Hepatocyte (in vitro differentiated cells): ENCODE data around the gene TMEM145. TPM values are rescaled to one million over a fixed set of nuclear protein-coding genes. Genes with fewer than 3 reads are reported as not detected.
"Not testable (repeated sequence)": the region's sequence is repeated elsewhere in the genome, so short reads cannot be mapped to it uniquely, and the experiment has no call there.

Experiments used
- DNase-seq: peaks from one replicate; pipeline ENCODE4 v3.0.0-alpha.2; 2016; ENCODE audit warnings: low spot score
- H2AFZ ChIP-seq: fragments of 200-600 bp; sonication (generic); 2 replicates; pipeline ENCODE4 v1.6.0; 2016; ENCODE audit warnings: antibody characterized with exemption, mild to moderate bottlenecking
- H3K27ac ChIP-seq: fragments of 200-600 bp; sonication (generic); 2 replicates; pipeline ENCODE4 v1.5.1; 2016; ENCODE audit warnings: mild to moderate bottlenecking
- H3K27me3 ChIP-seq: fragments of 200-600 bp; sonication (generic); 2 replicates; pipeline ENCODE4 v1.6.1; 2016
- H3K36me3 ChIP-seq: fragments of 200-600 bp; sonication (generic); replicated peaks from 2 replicates; pipeline ENCODE4 v1.5.1; 2016; ENCODE audit warnings: low read depth; ENCODE audit not compliant: insufficient read depth
- H3K4me1 ChIP-seq: fragments of 200-600 bp; sonication (generic); 2 replicates; pipeline ENCODE4 v1.5.1; 2016; ENCODE audit warnings: mild to moderate bottlenecking, moderate library complexity; ENCODE audit not compliant: insufficient read depth
- H3K4me2 ChIP-seq: fragments of 200-600 bp; sonication (generic); 2 replicates; pipeline ENCODE4 v1.6.0; 2016
- H3K4me3 ChIP-seq: fragments of 200-600 bp; sonication (generic); 2 replicates; pipeline ENCODE4 v1.5.1; 2016; ENCODE audit warnings: mild to moderate bottlenecking
- H3K79me2 ChIP-seq: fragments of 200-600 bp; sonication (generic); 2 replicates; pipeline ENCODE4 v1.6.0; 2017; ENCODE audit warnings: mild to moderate bottlenecking
- H3K9me2 ChIP-seq: fragments of 200-600 bp; sonication (generic); replicated peaks from 2 replicates; pipeline ENCODE4 v1.6.0; 2017; ENCODE audit warnings: mild to moderate bottlenecking; ENCODE audit not compliant: insufficient read depth
- H3K9me3 ChIP-seq: fragments of 200-600 bp; sonication (generic); 2 replicates; pipeline ENCODE4 v1.5.1; 2016; ENCODE audit warnings: low read depth, mild to moderate bottlenecking
- H4K20me1 ChIP-seq: fragments of 200-600 bp; sonication (generic); 2 replicates; pipeline ENCODE4 v1.6.0; 2016; ENCODE audit warnings: mild to moderate bottlenecking; ENCODE audit not compliant: insufficient read depth, poor library complexity, severe bottlenecking
- CTCF ChIP-seq: fragments of 200-600 bp; sonication (generic); IDR thresholded peaks from 2 replicates; pipeline ENCODE4 v1.5.1; 2016; ENCODE audit warnings: antibody characterized with exemption, mild to moderate bottlenecking; ENCODE audit not compliant: poor library complexity
- EZH2 ChIP-seq: fragments of 200-600 bp; sonication (generic); IDR thresholded peaks from 2 replicates; pipeline ENCODE4 v1.6.1; 2016; ENCODE audit warnings: antibody characterized with exemption, mild to moderate bottlenecking, borderline replicate concordance
- EZH2phosphoT487 ChIP-seq: fragments of 200-600 bp; sonication (generic); IDR thresholded peaks from one replicate; pipeline ENCODE4 v1.6.1; 2018; ENCODE audit warnings: antibody characterized with exemption, mild to moderate bottlenecking, low read depth, moderate library complexity; ENCODE audit not compliant: unreplicated experiment, severe bottlenecking
- WGBS: methylation state at CpG from one replicate; pipeline ENCODE4 v1.1.6; 2016; ENCODE audit warnings: low lambda C conversion rate; ENCODE audit errors: missing lambda C conversion rate; 5-methylcytosine and 5-hydroxymethylcytosine counted together
- polyA plus RNA-seq: library from polyadenylated mRNA; unstranded; fragments of >200 nt; fragmentation: Nextera tagmentation; extraction: Ambion mirVana; gene quantifications from 2 replicates; pipeline ENCODE4 v1.2.1, GENCODE V29; 2016
- total RNA-seq: library from RNA; depleted of rRNA; stranded (reverse); fragments of >200 nt; gene quantifications from 2 replicates; pipeline ENCODE4 v1.2.3, GENCODE V29; 2014

The TMEM145 gene
- total and polyA plus RNA-seq, 2 experiments from 2014 or later: 0.40 TPM; not detected in 1

GRCh38 chr19:42327381-42327780 lies 14.3 kb downstream of the TMEM145 start:
- Histone ChIP-seq H3K9me2 (no peaks in the 10 kb centered on the region), H3K36me3 (no peaks in the 10 kb centered on the region), H3K4me2 (peak overlapping the region; percentile 99), H3K4me3 (no peak overlapping the region), H2AFZ (no peak overlapping the region), H3K9me3 (no peaks in the 10 kb centered on the region), H3K27me3 (peaks cover 24% of the 10 kb centered on the region), H3K4me1 (peaks cover 25% of the 10 kb centered on the region), H3K79me2 (peaks cover 61% of the 10 kb centered on the region), H4K20me1 (peaks cover 3% of the 10 kb centered on the region), H3K27ac (no peak overlapping the region)
- no peak for DNase-seq
- TF ChIP-seq EZH2 (no peak), EZH2phosphoT487 (no peak), CTCF (no peak)
- 85% methylated on average over 5 of the region's 5 CpGs for WGBS

GRCh38 chr19:42328106-42328505 lies 15.0 kb downstream of the TMEM145 start:
- 59% methylated on average over 1 of the region's 1 CpG for WGBS
- DNase-seq: no peak
- Histone ChIP-seq H3K9me2 (no peaks in the 10 kb centered on the region), H3K9me3 (no peaks in the 10 kb centered on the region), H3K27me3 (peaks cover 19% of the 10 kb centered on the region), H4K20me1 (peaks cover 3% of the 10 kb centered on the region), H3K36me3 (no peaks in the 10 kb centered on the region), H3K4me3 (no peak overlapping the region), H3K27ac (no peak overlapping the region), H3K79me2 (peaks cover 66% of the 10 kb centered on the region), H2AFZ (no peak overlapping the region), H3K4me2 (peak overlapping the region; percentile 99), H3K4me1 (peaks cover 25% of the 10 kb centered on the region)
- no peak for TF ChIP-seq CTCF
- TF ChIP-seq EZH2: no peak
- no peak for TF ChIP-seq EZH2phosphoT487

- peaks cover 3% of the 10 kb centered on the region for H4K20me1 ChIP-seq
- no peak overlapping the region for H2AFZ ChIP-seq
- peaks cover 25% of the 10 kb centered on the region for H3K4me1 ChIP-seq
- H3K79me2 ChIP-seq: peaks cover 67% of the 10 kb centered on the region
- DNase-seq: no peak
- WGBS: 72% methylated on average over 2 of the region's 2 CpGs
- H3K4me2 ChIP-seq: peak overlapping the region; percentile 99
- no peak overlapping the region for H3K4me3 ChIP-seq
- no peak overlapping the region for H3K27ac ChIP-seq
- TF ChIP-seq EZH2: no peak
- TF ChIP-seq CTCF: no peak
- TF ChIP-seq EZH2phosphoT487: no peak
- no peaks in the 10 kb centered on the region for H3K36me3 ChIP-seq
- H3K27me3 ChIP-seq: peaks cover 11% of the 10 kb centered on the region
- H3K9me2 ChIP-seq: no peaks in the 10 kb centered on the region
- H3K9me3 ChIP-seq: no peaks in the 10 kb centered on the region
These were observed 15.7 kb downstream of the TMEM145 start for GRCh38 chr19:42328854-42329253.

GRCh38 chr19:42330241-42330711 lies 17.2 kb downstream of the TMEM145 start:
- peak overlapping the region; percentile 12 for H3K27ac ChIP-seq
- H3K9me2 ChIP-seq: no peaks in the 10 kb centered on the region
- no peaks in the 10 kb centered on the region for H3K9me3 ChIP-seq
- no peaks in the 10 kb centered on the region for H3K27me3 ChIP-seq
- TF ChIP-seq CTCF (no peak), EZH2 (no peak), EZH2phosphoT487 (no peak)
- H3K4me3 ChIP-seq: no peak overlapping the region
- no peaks in the 10 kb centered on the region for H3K36me3 ChIP-seq
- H3K79me2 ChIP-seq: peaks cover 67% of the 10 kb centered on the region
- 67% methylated on average over 2 of the region's 2 CpGs for WGBS
- peaks cover 20% of the 10 kb centered on the region for H3K4me1 ChIP-seq
- H4K20me1 ChIP-seq: peaks cover 3% of the 10 kb centered on the region
- no peak overlapping the region for H2AFZ ChIP-seq
- H3K4me2 ChIP-seq: no peak overlapping the region
- no peak for DNase-seq

GRCh38 chr19:42331333-42331732 lies 18.2 kb downstream of the TMEM145 start:
- not testable (repeated sequence) for H3K4me3 ChIP-seq, H3K9me2 ChIP-seq, H3K27ac ChIP-seq, H3K4me2 ChIP-seq, H4K20me1 ChIP-seq, H2AFZ ChIP-seq, DNase-seq, H3K9me3 ChIP-seq, H3K36me3 ChIP-seq, H3K27me3 ChIP-seq
- WGBS: 94% methylated on average over 3 of the region's 3 CpGs
- Histone ChIP-seq H3K4me1 (peaks cover 19% of the 10 kb centered on the region), H3K79me2 (peaks cover 60% of the 10 kb centered on the region)
